ENCODE data around the gene SRPX2.
"Not testable (repeated sequence)": the region's sequence is repeated elsewhere in the genome, so short reads cannot be mapped to it uniquely, and the experiment has no call there.

The SRPX2 gene

DNA sequence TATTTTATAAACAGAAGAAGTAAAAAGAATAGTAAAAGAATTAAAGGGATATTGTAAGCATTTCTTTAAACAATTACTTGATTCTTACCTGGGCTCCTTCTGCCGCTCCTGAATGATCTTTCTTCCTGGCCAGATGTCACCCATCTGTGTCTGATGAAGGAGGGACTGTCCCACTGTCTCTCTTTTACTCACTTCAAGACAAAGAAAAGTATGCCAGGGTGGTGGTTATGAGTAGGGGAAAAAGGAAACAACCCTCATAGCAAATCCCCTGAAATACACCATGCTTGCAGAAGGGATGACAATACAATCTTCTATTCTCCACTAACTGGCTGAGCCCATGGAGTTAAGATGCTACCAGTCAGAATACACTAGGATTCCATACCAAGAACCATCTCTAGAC is 56.8 kb downstream of the SRPX2 start:
- DNase-seq = no peak

GRCh38 chrX:100704581-100705203 is 60.7 kb downstream of the SRPX2 start:
- DNase-seq = no peak

GRCh38 chrX:100710816-100711215 is 66.8 kb downstream of the SRPX2 start:
- no peak for DNase-seq

DNA sequence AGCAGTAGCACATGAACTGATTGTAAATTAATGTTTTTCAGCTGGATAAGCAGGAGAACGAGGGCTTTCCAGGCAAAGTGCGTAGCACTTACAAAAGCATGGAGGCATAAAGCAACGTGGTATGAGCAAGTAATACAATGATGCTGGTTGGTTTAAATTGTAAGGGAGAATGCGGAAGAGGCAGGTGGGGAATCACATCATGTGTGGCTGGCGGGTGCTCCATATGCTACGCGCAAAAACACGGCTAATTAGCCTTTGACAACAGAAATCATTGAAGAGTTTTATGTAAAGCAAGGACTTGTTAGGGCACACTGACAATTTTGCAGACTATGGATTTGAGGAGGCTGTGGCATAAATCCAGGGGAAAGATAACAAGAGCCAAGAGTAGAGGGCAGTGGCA is 73.4 kb downstream of the SRPX2 start:
- no peak for DNase-seq

DNA sequence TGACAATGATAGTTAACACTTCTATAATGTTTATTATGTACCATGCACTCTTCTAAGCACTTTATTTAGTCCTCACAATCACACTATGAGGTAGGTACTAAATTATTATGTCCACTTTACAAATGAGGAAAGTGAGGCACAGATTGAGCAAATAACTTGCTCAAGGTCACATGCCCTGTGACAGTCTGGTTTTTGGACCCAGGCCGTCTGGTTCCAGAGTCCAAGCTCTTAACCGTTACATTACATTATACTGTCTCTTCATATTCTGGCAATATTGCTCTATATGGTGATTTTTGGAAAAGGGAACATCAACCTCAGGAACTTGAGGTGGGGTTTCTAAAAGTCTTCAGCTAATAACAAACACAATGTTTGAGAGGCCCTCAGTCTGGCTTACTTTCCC is 75.1 kb downstream of the SRPX2 start:
- DNase-seq = no peak

DNA sequence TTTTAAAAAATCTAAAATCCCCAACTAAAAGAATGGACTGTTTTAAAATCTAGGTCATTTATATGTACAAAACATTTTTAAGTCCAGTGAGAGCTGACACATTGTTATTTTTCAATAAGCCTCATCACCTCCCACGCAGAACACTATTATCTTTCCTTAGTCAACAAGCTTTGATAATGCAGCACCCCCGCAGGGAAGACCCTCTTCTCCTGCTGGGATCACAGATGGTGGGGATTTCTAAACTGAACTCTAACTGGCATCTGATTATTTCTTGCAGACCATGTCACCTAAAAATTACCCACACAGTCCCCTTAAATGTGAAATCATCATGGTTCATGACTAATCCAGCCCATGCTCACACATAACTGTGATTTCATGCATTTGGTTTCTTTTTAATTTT is 76.3 kb downstream of the SRPX2 start:
- DNase-seq = no peak

- DNase-seq = no peak
These were observed 77.3 kb downstream of the SRPX2 start for GRCh38 chrX:100721328-100721727.

DNA sequence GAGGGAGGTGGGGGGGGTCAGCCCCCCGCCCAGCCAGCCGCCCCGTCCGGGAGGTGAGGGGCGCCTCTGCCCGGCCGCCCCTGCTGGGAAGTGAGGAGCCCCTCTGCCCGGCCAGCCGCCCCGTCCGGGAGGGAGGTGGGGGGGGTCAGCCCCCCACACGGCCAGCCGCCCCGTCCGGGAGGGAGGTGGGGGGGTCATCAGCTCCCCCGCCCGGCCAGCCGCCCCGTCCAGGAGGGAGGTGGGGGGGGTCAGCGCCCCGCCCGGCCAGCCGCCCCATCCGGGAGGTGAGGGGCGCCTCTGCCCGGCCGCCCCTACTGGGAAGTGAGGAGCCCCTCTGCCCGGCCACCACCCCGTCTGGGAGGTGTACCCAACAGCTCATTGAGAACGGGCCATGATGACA is 80.0 kb downstream of the SRPX2 start:
- DNase-seq = not testable (repeated sequence)

Data from CD4-positive, alpha-beta T cell treated with Interleukin-21 for 1 hour (primary cell).